ENCODE data around the gene SNX9. TPM values are rescaled to one million over a fixed set of nuclear protein-coding genes. Genes with fewer than 3 reads are reported as not detected.

Gene SNX9
- total and polyA plus RNA-seq, 2 donors (not counting 1 experiment from before 2014, with no cell fraction given): 10.0 to 50.7 TPM

DNA sequence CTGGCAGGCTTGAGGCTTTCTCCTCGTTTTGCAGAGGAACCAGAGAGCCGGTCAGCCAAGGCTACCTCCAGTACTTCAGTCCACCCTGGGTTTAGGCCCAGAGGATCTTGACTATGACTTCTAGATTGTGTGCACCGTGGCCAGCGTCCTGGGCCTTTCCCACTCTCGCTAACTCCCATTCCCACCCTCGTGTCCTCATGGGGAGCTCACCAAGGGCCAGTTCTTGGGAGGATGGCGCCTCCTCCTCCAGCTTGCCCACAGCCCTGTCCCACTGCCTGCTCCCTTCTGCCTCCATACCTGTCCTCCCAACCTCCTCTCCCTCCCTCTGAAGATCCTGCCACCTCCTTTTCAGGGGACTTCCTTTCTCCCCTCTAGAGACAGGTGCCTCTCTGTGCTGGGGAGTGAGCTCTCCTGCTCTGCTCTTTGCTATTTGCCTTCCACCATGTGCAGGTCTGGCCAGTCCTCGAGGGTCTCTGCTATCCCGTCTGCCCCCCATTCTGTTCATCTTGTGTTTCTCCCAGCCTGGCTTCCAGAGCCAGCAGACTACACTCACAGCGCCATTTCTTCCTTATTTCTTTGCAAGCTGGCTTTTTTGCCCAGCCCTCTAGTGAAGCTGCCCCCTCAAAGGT lies 154.2 kb downstream of the SNX9 start:
- no peaks in the 10 kb centered on the region for H3K9me3 ChIP-seq (ENCODE audit: control extremely low read depth in 1 of 3, control insufficient read depth in 2 of 3, insufficient read depth in 1 of 3, low read length in 2 of 3)
- no peaks in the 10 kb centered on the region for H4K20me1 ChIP-seq (ENCODE audit: control insufficient read depth, insufficient read depth, low read length, poor library complexity, severe bottlenecking)
- H2AFZ ChIP-seq (ENCODE audit: insufficient read depth, low read depth, low read length, poor library complexity, severe bottlenecking): no peak overlapping the region
- H3K27me3 Mint-ChIP-seq: no peaks in the 10 kb centered on the region
- H3K9me3 Mint-ChIP-seq (ENCODE audit: insufficient read depth): no peaks in the 10 kb centered on the region
- no peak for ATAC-seq (ENCODE audit: low read depth)
- 93% methylated on average over 9 of the region's 10 CpGs for WGBS (ENCODE audit: insufficient coverage)
- ChIA-PET CTCF (interaction anchor here (2.3 kb wide), 1 partner anchor 49 kb away, joined by 11 read pairs; no protein-coding TSS in a partner anchor), POLR2A (no interaction called here)
- H3K9ac ChIP-seq (ENCODE audit: low read length): no peak overlapping the region
- H3K27me3 ChIP-seq (replicated peaks in 1 of 4; ENCODE audit: control extremely low read depth in 1 of 4, control insufficient read depth in 3 of 4, insufficient read depth in 4 of 4, low read length in 3 of 4): no peaks in the 10 kb centered on the region
- H3K4me1 Mint-ChIP-seq: peaks cover 14% of the 10 kb centered on the region
- H3K27ac ChIP-seq (ENCODE audit: low read length in 2 of 2): no peak overlapping the region
- H3K4me3 ChIP-seq (ENCODE audit: control extremely low read depth in 1 of 5, extremely low read depth in 1 of 5, insufficient read depth in 1 of 5, low read depth in 2 of 5, low read length in 4 of 5): no peak overlapping the region
- H3K27ac Mint-ChIP-seq: no peak overlapping the region
- no peak overlapping the region for H3K4me2 ChIP-seq (replicated peaks; ENCODE audit: low read depth, low read length, poor library complexity, severe bottlenecking)
- H3K79me2 ChIP-seq (ENCODE audit: control insufficient read depth, insufficient read depth, low read length): no peaks in the 10 kb centered on the region
- intact Hi-C loops (cut with micrococcal nuclease): no loop called here
- H3K36me3 ChIP-seq (replicated peaks in 1 of 2; ENCODE audit: control extremely low read depth in 1 of 2, control insufficient read depth in 1 of 2, extremely low read depth in 1 of 2, insufficient read depth in 2 of 2, low read length in 1 of 2): no peaks in the 10 kb centered on the region
- no peak overlapping the region for H3K4me3 Mint-ChIP-seq
- TF ChIP-seq, protein P1, sequence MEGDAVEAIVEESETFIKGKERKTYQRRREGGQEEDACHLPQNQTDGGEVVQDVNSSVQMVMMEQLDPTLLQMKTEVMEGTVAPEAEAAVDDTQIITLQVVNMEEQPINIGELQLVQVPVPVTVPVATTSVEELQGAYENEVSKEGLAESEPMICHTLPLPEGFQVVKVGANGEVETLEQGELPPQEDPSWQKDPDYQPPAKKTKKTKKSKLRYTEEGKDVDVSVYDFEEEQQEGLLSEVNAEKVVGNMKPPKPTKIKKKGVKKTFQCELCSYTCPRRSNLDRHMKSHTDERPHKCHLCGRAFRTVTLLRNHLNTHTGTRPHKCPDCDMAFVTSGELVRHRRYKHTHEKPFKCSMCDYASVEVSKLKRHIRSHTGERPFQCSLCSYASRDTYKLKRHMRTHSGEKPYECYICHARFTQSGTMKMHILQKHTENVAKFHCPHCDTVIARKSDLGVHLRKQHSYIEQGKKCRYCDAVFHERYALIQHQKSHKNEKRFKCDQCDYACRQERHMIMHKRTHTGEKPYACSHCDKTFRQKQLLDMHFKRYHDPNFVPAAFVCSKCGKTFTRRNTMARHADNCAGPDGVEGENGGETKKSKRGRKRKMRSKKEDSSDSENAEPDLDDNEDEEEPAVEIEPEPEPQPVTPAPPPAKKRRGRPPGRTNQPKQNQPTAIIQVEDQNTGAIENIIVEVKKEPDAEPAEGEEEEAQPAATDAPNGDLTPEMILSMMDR (IDR thresholded peaks at IDR 0.05): no peak
- TF ChIP-seq EZH2 (IDR thresholded peaks at IDR 0.05; ENCODE audit: borderline replicate concordance, insufficient read depth, low read depth, low read length, poor library complexity, severe bottlenecking): no peak
- H3K4me1 ChIP-seq (ENCODE audit: control insufficient read depth in 2 of 2, insufficient read depth in 2 of 2, low read length in 2 of 2): peaks cover 6 to 16% of the 10 kb centered on the region in 2 donors
- no peak for DNase-seq

DNA sequence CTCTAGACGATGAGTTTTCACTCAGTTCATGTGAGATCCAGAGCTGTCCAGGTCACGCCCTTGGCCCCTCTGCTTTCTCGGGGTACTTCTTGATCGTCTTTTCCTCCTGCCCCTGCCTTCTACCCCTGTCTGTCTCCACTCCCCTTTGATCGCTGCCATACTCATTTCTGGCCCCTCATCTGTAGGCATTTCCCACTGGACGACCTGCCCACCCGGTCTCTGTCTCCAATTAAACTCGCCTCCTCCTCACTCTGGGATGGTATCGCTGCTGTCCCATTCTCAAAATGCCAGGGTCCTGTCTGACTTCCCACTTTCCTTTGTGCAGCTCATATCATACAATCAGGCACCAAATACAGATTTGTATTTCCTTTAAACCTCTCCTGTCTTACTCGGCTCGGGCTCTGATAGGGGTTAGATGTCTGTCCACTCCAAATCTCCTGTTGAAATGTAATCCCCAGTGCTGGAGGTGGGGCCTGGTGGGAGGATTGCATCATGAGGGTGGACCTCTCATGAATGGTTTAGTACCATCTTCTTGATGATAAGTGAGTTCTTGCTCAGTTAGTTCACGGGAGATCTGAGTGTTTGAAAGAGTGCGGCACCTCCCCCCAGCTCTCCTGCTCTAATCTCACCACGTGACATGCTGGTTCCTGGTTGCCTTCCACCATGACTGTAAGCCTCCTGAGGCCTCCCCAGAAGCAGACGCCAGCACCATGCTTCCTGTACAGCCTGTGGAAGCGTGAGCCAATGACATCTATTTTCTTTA lies 155.2 kb downstream of the SNX9 start:
- H4K20me1 ChIP-seq (ENCODE audit: control insufficient read depth, insufficient read depth, low read length, poor library complexity, severe bottlenecking): no peaks in the 10 kb centered on the region
- ChIA-PET POLR2A (no interaction called here), CTCF (interaction anchor here (0.8 kb wide), 1 partner anchor 49 kb away, joined by 3 read pairs; no protein-coding TSS in a partner anchor)
- ATAC-seq (ENCODE audit: low read depth) (no peak), DNase-seq (no peak)
- intact Hi-C loops (cut with micrococcal nuclease): no loop called here
- TF ChIP-seq, protein P1 (IDR thresholded peaks at IDR 0.05): no peak
- TF ChIP-seq EZH2 (IDR thresholded peaks at IDR 0.05; ENCODE audit: borderline replicate concordance, insufficient read depth, low read depth, low read length, poor library complexity, severe bottlenecking): no peak
- no peak overlapping the region for H3K4me3 ChIP-seq (ENCODE audit: control extremely low read depth in 1 of 5, extremely low read depth in 1 of 5, insufficient read depth in 1 of 5, low read depth in 2 of 5, low read length in 4 of 5)
- H3K9me3 Mint-ChIP-seq (ENCODE audit: insufficient read depth): no peaks in the 10 kb centered on the region
- H3K27me3 ChIP-seq (replicated peaks in 1 of 4; ENCODE audit: control extremely low read depth in 1 of 4, control insufficient read depth in 3 of 4, insufficient read depth in 4 of 4, low read length in 3 of 4): no peaks in the 10 kb centered on the region
- no peak overlapping the region for H2AFZ ChIP-seq (ENCODE audit: insufficient read depth, low read depth, low read length, poor library complexity, severe bottlenecking)
- no peaks in the 10 kb centered on the region for H3K9me3 ChIP-seq (ENCODE audit: control extremely low read depth in 1 of 3, control insufficient read depth in 2 of 3, insufficient read depth in 1 of 3, low read length in 2 of 3)
- no peak overlapping the region for H3K27ac ChIP-seq (ENCODE audit: low read length in 2 of 2)
- no peak overlapping the region for H3K27ac Mint-ChIP-seq
- peaks cover 15 to 25% of the 10 kb centered on the region in 2 donors for H3K4me1 ChIP-seq (ENCODE audit: control insufficient read depth in 2 of 2, insufficient read depth in 2 of 2, low read length in 2 of 2)
- 90% methylated on average over 12 of the region's 16 CpGs for WGBS (ENCODE audit: insufficient coverage)
- H3K4me2 ChIP-seq (replicated peaks; ENCODE audit: low read depth, low read length, poor library complexity, severe bottlenecking): no peak overlapping the region
- no peaks in the 10 kb centered on the region for H3K36me3 ChIP-seq (replicated peaks in 1 of 2; ENCODE audit: control extremely low read depth in 1 of 2, control insufficient read depth in 1 of 2, extremely low read depth in 1 of 2, insufficient read depth in 2 of 2, low read length in 1 of 2)
- H3K4me1 Mint-ChIP-seq: peaks cover 22% of the 10 kb centered on the region
- H3K27me3 Mint-ChIP-seq: no peaks in the 10 kb centered on the region
- H3K9ac ChIP-seq (ENCODE audit: low read length): no peak overlapping the region
- H3K79me2 ChIP-seq (ENCODE audit: control insufficient read depth, insufficient read depth, low read length): peaks cover 3% of the 10 kb centered on the region
- H3K4me3 Mint-ChIP-seq: no peak overlapping the region

Measured in B cell (primary cell).